AG09319 (cell line): ENCODE results near the gene CBX5.
A peak's percentile ranks its signal among the peaks of the same experiment; 100 is the strongest.

ENCODE experiments used
- DNase-seq: peaks from one replicate; pipeline ENCODE4 v3.0.0-alpha.2; 2010; ENCODE audit warnings: low read depth; ENCODE audit errors: extremely low read depth
- CTCF ChIP-seq: IDR thresholded peaks from 2 replicates; pipeline ENCODE4 v1.5.1; 2011; ENCODE audit warnings: low read depth, mild to moderate bottlenecking, inconsistent platforms, low read length, moderate library complexity

The CBX5 gene

GRCh38 chr12:54215989-54216796, 63.7 kb downstream of the CBX5 start:
- DNase-seq, result no peak
- TF ChIP-seq CTCF, result no peak

- peak; percentile 56 for DNase-seq
- TF ChIP-seq CTCF, result peak; percentile 98
Observed at GRCh38 chr12:54214553-54215406, 65.1 kb downstream of the CBX5 start.

GRCh38 chr12:54213079-54213478, 66.8 kb downstream of the CBX5 start:
- TF ChIP-seq CTCF, result no peak
- no peak for DNase-seq

- DNase-seq, result no peak
- TF ChIP-seq CTCF, result no peak
Observed at GRCh38 chr12:54211920-54212319, 68.0 kb downstream of the CBX5 start.

- DNase-seq, result no peak
- TF ChIP-seq CTCF, result no peak
Observed at GRCh38 chr12:54210400-54210790, 69.5 kb downstream of the CBX5 start.

GRCh38 chr12:54208591-54208990, 71.3 kb downstream of the CBX5 start:
- no peak for DNase-seq
- TF ChIP-seq CTCF, result no peak
